ENCODE measurements around the gene ARSK. TPM values are rescaled to one million over a fixed set of nuclear protein-coding genes. Genes with fewer than 3 reads are reported as not detected.

Gene ARSK
- 10 to 100 TPM; 14.3 to 17.2 (median 16.2) TPM for polyA plus RNA-seq (ENCODE audit: insufficient read length in 4 of 4)

DNA sequence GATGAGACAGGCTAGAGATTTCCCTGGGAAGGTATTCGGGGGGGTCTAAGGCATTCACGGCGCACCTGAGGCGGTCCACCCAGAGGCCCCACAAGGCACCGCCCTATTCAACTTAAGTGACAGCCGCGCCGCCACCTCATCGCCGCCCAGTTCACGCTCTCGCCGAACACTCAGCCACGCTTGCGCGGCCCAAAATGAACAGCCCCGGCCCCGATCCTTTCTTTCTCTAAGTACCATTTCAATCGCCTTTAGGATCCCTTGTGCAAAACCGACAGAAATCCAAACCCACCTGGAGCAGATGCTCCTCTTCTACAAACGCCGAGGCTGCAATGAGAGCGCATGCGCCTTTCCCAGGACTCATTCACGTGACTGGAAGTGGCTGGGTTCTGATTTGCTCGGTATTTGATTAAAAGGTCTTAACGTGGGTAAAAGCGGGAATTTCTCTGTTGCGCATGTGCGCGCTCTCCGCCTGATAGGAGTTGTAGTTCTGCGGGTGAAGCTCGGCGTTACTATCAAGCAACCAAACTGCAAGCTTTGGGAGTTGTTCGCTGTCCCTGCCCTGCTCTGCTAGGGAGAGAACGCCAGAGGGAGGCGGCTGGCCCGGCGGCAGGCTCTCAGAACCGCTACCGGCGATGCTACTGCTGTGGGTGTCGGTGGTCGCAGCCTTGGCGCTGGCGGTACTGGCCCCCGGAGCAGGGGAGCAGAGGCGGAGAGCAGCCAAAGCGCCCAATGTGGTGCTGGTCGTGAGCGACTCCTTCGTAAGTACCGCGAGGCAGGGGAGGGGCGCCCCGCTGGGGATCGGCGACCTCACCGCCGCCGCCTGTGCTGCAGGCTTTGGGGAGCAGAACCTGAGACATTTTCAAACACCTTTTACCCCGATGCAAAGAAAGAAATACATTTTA lies at the start of gene ARSK, which contains the start of gene SKIC3:
ARSK (plus strand) TSS at position 455 of the 902 bp plus-strand sequence; CDS start at position 633, 178 bp downstream.
SKIC3 (minus strand) TSS at position 331 of the 902 bp plus-strand sequence. CDS start 7,827 bp downstream, outside the sequence.
- DNase-seq (ENCODE audit: low read depth in 4 of 4, low spot score in 3 of 4) = peak; percentile 95 to 99 (median 98)

- no peak for DNase-seq (ENCODE audit: low read depth in 4 of 4, low spot score in 3 of 4)
Observed at GRCh38 chr5:95508550-95508949, 46.4 kb upstream of the ARSK start.

- DNase-seq (ENCODE audit: low read depth in 4 of 4, low spot score in 3 of 4) = no peak
Observed at GRCh38 chr5:95511606-95512005, 43.3 kb upstream of the ARSK start.

GRCh38 chr5:95518417-95518816 lies 36.5 kb upstream of the ARSK start:
- DNase-seq (ENCODE audit: low read depth in 4 of 4, low spot score in 3 of 4) = no peak

DNA sequence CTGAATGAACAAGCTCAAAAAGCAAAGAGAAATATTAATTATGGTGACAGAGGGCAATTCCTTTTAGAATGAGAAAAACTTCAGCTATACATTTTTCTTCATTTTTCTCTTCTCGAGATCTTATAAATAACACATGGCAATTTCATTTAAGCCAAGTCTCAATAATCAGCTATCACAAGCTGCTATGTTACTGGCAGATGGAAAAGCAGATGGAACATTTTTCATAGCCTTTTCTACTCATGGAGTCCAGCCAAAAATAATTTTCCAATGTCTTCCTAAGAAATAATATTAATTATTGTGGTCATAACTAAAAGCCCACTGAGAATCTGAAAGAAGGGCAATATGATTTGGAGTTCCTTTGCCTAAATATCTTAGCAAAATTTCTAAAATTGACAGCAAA lies 35.8 kb upstream of the ARSK start:
- DNase-seq (ENCODE audit: low read depth in 4 of 4, low spot score in 3 of 4) = no peak

DNA sequence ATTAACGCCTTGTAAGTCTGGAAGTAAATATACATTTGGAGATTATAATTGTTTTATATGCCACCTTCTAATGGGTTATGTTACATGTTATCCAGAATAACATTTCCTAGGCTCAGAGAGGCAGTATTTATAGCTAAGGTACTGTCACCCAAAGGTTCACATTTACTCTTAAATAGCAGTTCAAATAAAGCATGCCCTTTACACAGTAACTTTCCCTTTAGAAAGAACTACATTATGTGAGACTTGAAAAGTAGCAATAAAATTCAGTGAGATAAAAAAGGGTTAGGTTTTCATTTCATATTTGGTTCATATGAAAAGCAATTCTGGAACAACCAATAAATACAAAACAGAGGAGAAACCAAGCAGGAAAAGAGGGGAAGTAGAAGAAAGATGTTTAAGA lies 35.2 kb upstream of the ARSK start:
- no peak for DNase-seq (ENCODE audit: low read depth in 4 of 4, low spot score in 3 of 4)

- DNase-seq (ENCODE audit: low read depth in 4 of 4, low spot score in 3 of 4) = no peak
Observed at GRCh38 chr5:95520206-95520605, 34.7 kb upstream of the ARSK start.

- no peak for DNase-seq (ENCODE audit: low read depth in 4 of 4, low spot score in 3 of 4)
Observed at GRCh38 chr5:95524423-95524822, 30.5 kb upstream of the ARSK start.

DNA sequence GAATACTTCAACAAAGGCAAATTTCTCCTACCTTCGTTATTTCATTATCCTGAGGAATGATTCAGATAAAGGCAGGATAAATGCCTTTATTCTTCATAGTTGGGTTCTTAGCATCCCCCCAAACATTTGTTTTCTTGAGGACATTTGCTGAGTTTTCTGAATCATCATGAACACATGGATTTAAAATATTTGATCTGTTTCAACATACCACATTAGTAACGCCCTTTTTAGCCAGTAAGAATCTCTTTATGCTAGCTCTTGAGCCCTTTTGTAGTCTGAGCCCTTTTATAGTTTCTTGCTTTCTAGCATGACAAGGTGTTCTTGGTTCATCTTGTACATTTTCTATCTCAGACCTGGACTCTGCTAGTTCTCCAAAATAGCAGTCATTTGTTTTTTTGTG lies 28.0 kb upstream of the ARSK start:
- DNase-seq (ENCODE audit: low read depth in 4 of 4, low spot score in 3 of 4) = no peak

GRCh38 chr5:95528565-95528964 lies 26.3 kb upstream of the ARSK start:
- DNase-seq (ENCODE audit: low read depth in 4 of 4, low spot score in 3 of 4) = no peak

DNA sequence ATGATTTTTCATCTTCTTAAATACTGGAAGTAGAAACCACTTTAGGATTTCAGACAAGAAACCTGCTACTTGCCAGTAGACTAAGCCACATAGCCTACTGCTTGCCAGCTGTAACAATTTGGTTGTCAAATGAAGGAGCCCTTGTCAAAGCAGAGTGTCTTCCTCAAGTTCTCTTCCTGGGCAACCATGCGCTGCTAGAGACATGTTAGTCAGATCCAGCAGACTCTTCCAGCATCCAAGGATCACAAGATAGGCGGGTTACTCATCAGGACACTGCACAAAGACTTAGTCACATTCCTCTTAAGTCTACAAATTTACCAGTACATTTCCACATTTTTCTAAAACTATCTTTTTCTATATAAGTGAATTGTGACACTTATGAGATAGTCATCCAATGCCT lies 24.5 kb upstream of the ARSK start:
- DNase-seq (ENCODE audit: low read depth in 4 of 4, low spot score in 3 of 4) = no peak

DNA sequence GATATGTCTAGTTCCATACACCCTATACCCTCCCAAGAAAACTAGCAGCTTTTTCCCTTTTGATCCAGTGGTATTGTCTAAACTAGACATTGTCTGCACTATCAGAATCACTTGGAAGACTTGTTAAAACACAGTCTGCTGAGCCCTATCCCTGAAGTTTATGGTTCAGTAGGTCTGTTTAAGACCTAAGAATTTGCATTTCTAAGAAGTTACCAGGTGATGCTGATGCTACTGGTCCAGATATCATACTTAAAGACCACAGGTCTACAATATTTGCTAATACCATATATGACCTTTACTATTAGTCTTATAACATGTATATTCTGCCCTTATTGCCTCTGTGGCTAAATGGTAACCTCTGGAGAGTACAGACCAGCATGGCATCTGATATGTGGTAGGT lies 23.4 kb upstream of the ARSK start:
- DNase-seq (ENCODE audit: low read depth in 4 of 4, low spot score in 3 of 4) = no peak

- DNase-seq (ENCODE audit: low read depth in 4 of 4, low spot score in 3 of 4) = no peak
Observed at GRCh38 chr5:95532415-95532814, 22.5 kb upstream of the ARSK start.

- DNase-seq (ENCODE audit: low read depth in 4 of 4, low spot score in 3 of 4) = no peak
Observed at GRCh38 chr5:95533106-95533505, 21.8 kb upstream of the ARSK start.

DNA sequence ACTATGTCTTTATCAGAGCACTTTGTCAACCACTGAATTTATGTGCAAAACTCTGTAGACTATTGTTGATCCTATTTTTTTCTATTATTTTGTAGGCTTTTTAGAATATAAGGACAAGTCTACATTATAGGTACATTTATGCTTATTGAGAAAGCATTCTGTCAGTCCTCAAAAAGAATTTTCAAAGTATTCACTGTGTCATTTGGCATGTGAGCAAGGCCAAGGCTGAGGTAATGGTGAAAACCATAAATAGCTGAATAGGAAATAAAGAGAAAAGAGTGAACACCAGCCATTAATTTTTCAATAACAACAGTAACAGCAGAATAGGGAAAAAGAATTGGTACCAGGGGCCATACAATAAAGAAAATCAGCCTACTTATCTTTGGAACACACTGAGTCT lies 21.1 kb upstream of the ARSK start:
- DNase-seq (ENCODE audit: low read depth in 4 of 4, low spot score in 3 of 4) = no peak

DNA sequence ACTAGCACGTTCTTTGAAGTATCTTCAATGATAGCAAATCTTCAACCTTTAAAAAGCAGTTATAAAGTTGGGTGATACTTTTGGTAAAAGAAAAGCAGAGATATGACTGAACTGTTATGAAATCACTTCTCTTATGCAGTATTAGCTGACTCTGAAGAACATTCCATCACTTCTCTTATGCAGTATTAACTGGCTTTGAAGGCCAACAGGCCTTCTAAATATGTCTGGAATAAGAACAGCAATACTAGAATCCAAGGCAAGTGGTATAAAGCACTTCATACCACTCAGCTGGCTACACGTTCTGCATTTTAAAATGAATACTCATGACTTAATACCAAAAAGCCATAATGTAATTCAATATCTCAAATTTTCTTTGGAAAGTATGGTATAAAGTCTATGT lies 17.4 kb upstream of the ARSK start:
- DNase-seq (ENCODE audit: low read depth in 4 of 4, low spot score in 3 of 4) = no peak

GRCh38 chr5:95543017-95543705 lies 11.7 kb upstream of the ARSK start:
- DNase-seq (ENCODE audit: low read depth in 4 of 4, low spot score in 3 of 4) = peak in 2 of 4 donors; percentile 18 to 19

DNA sequence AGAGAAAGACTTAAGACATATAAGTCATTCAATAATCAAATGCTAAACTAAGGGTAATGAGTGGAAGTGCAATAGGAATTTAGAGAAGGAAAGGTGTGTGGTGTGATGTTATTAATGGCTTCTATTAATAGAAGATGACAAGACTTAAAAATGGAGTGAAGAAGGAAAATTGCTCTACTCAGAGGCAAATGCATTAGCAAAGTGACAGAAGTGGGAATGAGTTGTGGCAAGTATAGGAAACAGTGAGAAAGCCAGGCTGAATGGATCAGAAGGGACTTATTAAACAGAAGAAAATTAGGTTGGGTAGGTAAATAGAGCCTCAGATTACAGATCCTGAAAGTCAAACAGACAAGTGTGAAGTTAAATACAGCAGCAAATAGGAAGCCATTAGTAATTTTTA lies 5.9 kb upstream of the ARSK start:
- DNase-seq (ENCODE audit: low read depth in 4 of 4, low spot score in 3 of 4) = no peak

- DNase-seq (ENCODE audit: low read depth in 4 of 4, low spot score in 3 of 4) = peak in 2 of 4 donors; percentile 24 to 32
Observed at GRCh38 chr5:95554331-95554646, 612 bp upstream of the ARSK start.

GRCh38 chr5:95555553-95555952 lies 652 bp downstream of the ARSK start:
- DNase-seq (ENCODE audit: low read depth in 4 of 4, low spot score in 3 of 4) = peak in 1 of 4 donors; percentile 12

- no peak for DNase-seq (ENCODE audit: low read depth in 4 of 4, low spot score in 3 of 4)
Observed at GRCh38 chr5:95557841-95558240, 2.9 kb downstream of the ARSK start.

DNA sequence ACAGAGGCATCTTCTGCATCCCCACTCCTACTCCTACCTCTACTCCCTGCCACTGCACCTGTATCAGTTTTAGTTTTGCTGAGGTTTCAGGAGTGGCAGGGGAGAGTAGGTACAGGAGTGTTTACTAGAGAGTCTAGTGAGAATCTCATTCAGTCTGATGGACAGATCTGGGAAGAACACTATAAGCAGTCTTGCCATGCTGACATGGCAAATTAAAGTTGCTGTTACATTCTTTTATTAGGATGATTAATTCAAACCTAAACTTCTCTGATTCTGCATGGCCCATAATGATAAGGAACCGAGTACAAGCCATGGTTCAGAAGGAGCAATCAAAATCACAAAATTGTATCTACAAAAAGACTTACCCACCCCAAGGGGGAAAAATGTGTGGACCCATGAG lies 7.4 kb downstream of the ARSK start:
- DNase-seq (ENCODE audit: low read depth in 4 of 4, low spot score in 3 of 4) = no peak
